CD4-positive, alpha-beta T cell treated with Interleukin-17A for 4 hours (primary cell): ENCODE measurements around the gene EID2.
A peak's percentile ranks its signal among the peaks of the same experiment; 100 is the strongest.

Experiments
- DNase-seq: peaks from one replicate; pipeline ENCODE4 v3.0.0-alpha.2; 2020; ENCODE audit warnings: mixed read lengths

The EID2 gene

GRCh38 chr19:39539518-39540332 lies at the start of gene EID2:
Gene EID2, minus strand, starts transcription at chr19:39540161. Its CDS starts 82 bp downstream, at chr19:39540079.
- DNase-seq: peak; percentile 97

- no peak for DNase-seq
Observed at GRCh38 chr19:39588066-39588465, 48.1 kb upstream of the EID2 start.

DNA sequence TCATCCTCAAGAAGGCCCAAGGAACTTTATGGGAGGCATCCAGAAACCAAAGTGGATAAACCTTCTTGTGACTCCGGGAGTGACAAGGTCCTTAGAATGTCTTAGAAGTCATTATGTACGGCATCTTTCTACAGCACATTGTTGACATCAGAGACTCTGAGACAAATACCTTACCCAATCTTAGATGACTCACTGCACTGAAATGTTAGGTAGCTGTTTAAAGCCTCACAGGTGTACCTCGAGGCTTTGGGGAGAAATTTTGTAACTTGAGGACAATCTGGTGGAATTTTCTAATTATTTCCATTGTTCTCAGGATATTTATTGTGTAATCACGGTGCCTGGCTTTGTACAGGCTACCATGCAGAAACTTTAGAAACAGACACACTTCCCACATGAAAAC lies 47.5 kb upstream of the EID2 start:
- no peak for DNase-seq

GRCh38 chr19:39582891-39583625 lies 43.1 kb upstream of the EID2 start:
- DNase-seq: no peak

DNA sequence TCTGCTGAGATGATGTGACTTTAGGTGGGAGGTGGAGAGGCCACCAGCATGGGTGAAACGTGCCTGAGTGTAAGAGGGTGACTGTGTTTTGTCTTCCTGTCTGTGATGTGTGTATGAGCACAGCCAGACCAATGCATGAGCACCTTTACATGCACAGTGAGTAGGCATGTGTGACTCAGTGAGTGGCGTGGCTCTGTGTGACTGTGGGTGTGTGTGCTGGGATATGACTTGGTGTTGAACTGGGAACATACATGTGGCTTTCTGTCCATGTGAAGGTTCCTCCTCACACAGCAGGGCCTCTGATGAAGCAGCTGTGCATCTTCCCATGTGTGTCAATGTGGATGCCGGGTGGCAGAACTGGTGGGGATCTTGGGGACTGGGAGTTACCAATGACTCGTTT lies 42.5 kb upstream of the EID2 start:
- no peak for DNase-seq

- DNase-seq: no peak
Observed at GRCh38 chr19:39568604-39569003, 28.6 kb upstream of the EID2 start.

- no peak for DNase-seq
Observed at GRCh38 chr19:39566064-39566463, 26.1 kb upstream of the EID2 start.

DNA sequence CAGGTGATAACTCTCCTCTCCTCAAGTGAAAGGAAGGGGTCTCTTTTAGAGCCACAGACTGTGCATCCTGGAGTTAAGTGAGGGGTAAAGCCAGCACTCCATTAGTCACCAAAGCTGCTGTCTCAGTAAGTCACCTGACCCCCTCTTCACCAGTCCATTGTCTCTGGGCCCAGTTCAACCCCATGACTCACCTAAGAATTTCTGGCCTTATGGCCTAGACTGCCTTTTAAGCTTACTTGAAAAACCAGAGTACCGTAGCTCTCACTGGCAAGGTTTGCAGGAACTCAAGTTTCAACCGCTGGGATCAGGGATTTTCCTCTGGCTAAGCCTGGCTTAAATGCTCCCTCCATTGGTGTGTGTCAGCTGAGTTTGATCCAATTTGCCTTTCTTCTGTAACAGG lies 23.4 kb upstream of the EID2 start:
- no peak for DNase-seq

- DNase-seq: peak; percentile 40
Observed at GRCh38 chr19:39558624-39559117, 18.7 kb upstream of the EID2 start.

DNA sequence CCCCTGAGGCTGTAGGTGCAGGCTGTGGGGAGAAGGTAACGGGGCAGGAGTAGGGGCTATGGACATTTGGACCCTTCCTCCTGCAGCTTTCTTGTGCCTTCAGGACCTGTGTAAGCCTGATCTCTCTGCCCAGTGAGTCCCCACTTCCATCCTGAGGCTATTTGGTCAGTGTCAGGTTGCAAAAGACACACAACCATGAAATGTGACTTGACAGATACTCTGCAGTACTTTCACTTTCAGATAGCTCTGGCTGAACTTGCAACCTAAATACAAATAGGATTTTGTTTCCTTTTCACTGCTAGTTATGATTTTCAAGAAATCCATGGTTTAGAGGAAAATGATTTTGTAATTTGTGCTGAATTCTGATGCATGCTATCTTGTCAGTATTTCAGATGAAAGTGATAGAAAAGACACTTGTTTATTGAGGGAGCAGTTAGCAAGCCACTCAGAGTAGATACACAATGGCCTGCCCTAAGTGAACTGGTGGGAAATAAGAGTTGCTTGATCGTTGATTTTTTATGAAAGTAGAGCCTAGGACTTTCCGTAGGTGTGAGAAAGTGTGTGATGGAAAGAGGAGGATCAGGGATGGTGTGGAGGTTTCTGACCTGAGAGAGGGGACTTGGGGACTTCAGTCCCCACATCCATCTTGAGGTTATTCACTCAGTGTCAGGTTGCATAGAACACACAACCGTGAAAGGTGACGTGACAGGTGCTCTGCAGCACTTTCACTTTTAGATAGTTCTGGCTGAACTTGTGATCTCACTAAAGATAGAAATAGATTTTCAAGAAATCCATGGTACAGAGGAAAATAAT lies 18.1 kb upstream of the EID2 start:
- DNase-seq: peak; percentile 41

DNA sequence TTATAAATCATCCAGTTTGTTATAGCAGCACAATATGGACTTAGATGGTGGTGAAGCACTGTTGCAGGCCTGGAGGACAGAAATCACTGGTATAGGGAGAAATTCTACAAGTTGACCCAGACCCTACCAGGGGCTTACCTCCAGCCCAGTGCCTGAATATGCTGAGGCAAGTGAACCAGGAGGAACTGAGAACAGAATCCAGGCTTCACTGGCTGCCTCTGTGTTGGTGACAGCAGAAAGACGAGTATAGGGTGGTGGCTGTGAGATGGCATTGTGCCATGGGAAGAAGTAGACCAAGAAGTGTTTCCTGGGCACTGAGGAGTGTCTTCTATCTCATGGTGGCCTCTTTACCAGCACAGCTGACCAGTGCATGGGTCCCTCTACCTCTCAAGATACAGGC lies 15.9 kb upstream of the EID2 start:
- DNase-seq: no peak

DNA sequence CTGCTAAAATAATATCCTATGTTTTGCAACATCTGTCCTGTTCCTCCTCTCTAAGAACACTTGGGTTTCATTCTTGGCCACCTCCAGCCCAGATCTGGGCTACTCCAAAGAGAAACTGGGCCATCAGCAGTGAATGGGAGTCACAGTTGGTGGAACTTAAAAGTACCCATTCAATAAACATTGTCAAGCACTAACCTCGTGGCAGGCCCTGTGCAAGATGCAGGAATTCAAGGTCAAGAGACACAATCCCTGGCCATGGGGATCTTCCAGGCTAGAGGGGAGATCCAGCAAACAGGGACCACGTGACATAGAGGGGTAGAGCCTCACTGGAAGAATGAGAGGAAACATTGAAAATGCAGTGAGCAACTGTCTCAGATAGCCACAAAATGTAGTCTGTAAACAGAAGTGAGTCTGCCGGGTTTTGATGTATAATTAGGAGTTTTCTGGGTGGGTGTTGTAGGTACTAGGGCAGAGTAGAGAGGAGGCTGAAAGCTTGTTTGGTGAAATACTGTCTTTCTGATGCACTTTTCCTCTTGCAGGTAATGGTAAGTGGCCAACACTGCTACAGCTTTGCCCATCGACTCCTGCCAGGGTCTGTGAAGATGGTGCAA lies 14.8 kb upstream of the EID2 start:
- DNase-seq: no peak

GRCh38 chr19:39553082-39553652 lies 13.2 kb upstream of the EID2 start:
- no peak for DNase-seq

DNA sequence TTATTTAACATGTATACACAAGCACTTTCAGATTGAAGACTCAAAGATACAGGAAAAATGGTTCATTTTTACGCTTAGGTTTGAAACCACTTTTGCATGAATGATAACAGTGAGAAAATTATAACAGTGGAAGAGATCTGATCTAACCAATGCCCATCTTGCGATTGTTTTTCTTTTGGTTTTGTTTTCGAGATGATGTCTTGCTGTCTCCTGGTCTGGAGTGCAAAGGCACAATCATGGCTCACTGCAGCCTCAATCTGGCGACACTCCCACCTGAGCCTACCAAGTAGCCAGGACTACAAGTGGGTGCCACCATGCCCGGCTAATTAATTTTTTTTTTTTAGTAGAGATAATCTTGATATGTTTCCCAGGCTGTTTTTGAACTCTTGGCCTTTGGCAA lies 10.2 kb upstream of the EID2 start:
- no peak for DNase-seq

- DNase-seq: no peak
Observed at GRCh38 chr19:39546599-39546998, 6.6 kb upstream of the EID2 start.

DNA sequence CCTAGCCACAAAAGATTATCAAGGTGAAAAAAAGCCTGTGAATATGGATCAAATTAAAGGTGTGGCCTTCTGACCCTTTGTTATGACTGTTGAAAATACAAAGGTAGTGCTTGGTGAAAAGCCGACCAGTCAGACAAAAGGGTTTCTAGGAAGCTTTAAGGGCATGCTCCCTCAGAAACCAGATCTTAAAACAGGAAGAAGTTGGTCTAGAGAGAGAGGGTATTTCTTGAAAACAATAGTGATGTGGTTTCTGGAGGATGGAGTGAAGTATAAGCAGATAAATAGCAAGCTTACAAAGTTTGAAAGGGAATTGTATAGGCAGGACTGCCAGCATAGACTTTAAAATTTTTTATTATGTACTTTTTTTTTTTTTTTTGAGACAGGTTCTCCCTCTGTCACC lies 5.0 kb upstream of the EID2 start:
- peak; percentile 11 for DNase-seq

GRCh38 chr19:39544226-39544903 lies 4.4 kb upstream of the EID2 start:
- peak; percentile 44 for DNase-seq

DNA sequence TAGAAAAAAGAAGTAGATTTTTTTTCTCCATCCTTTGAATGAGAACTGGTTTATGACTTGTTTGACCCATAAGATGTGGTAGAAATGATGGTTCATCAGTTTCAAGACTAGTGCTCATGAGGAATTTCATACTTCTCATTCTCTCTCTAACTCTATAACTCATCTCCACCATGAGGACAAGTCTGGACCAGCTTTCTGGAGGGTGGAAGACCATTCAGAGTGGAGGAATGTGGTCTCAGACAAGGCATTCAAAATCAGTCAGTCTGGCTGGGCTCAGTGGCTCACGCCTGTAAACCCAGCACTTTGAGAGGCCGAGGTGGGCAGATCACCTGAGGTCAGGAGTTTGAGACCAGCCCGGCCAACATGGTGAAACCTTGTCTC lies 3.5 kb upstream of the EID2 start:
- no peak for DNase-seq

- no peak for DNase-seq
Observed at GRCh38 chr19:39542206-39542605, 2.2 kb upstream of the EID2 start.

DNA sequence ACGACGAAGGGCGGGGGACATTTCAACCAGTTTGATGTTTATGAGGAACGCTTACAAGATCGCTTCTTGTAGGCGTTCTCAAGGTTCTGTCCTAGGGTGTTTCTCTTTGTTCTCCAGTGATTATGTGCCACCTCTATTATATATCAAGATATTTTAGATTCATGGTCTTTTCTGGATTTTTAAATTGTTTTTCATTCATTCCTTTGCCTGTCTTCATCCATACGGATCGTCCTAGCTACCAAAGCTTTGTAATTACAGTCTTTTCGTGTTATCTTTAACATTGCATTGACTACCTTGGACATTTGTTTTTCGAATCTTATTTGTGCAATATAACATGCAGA lies 342 bp upstream of the EID2 start:
- no peak for DNase-seq

GRCh38 chr19:39539165-39539517 lies 820 bp downstream of the EID2 start:
- DNase-seq: no peak

- DNase-seq: no peak
Observed at GRCh38 chr19:39533791-39534190, 6.2 kb downstream of the EID2 start.
